SK-N-SH (cell line): Measurements from ENCODE around the gene TMEM87A. TPM values are rescaled to one million over a fixed set of nuclear protein-coding genes. Genes with fewer than 3 reads are reported as not detected.

Experiments used
- CTCF ChIA-PET: fragments of 300-600, 350-600 bp; formaldehyde crosslinking; extraction: SDS; loops from one replicate; lab custom pipeline; 2021; lab: Yijun Ruan, JAX
- POLR2A ChIA-PET: fragments of 350-600 bp; sonication (Branson Sonifier 250); formaldehyde crosslinking; extraction: SDS; loops from one replicate; lab custom pipeline; 2020; ENCODE audit warnings: antibody characterized with exemption, inconsistent platforms; lab: Yijun Ruan, JAX
- DNase-seq: peaks from one replicate; pipeline ENCODE4 v3.0.0; 2012
- H2AFZ ChIP-seq: fragments of 200-600 bp; sonication (generic); 2 replicates; pipeline ENCODE4 v1.8.1; 2016; ENCODE audit warnings: antibody characterized with exemption, mild to moderate bottlenecking, low read depth
- H3F3A ChIP-seq: fragments of 200-600 bp; sonication (generic); replicated peaks from 2 replicates; pipeline ENCODE3; 2016; ENCODE audit warnings: antibody characterized with exemption, mild to moderate bottlenecking; ENCODE audit not compliant: insufficient read depth
- H3K27ac ChIP-seq, 2 experiments: fragments of 200-500 bp in 1 of 2; fragments of 200-600 bp in 1 of 2; sonication (Bioruptor generic) in 1 of 2; sonication (generic), shearing (Covaris generic) in 1 of 2; 2 replicates each; pipeline versions ENCODE4 v1.5.1 to v1.6.1; 2014 to 2016; ENCODE audit warnings: low read depth in 2 of 2, inconsistent platforms in 1 of 2, low read length in 1 of 2, mild to moderate bottlenecking in 1 of 2, mixed read lengths in 1 of 2
- H3K27me3 ChIP-seq: fragments of 200-600 bp; sonication (generic), shearing (Covaris generic); 2 replicates; pipeline ENCODE4 v1.6.1; 2016; ENCODE audit warnings: mixed run types; ENCODE audit not compliant: insufficient read depth
- H3K36me3 ChIP-seq, 2 experiments: fragments of 200-500 bp in 1 of 2; fragments of 200-600 bp in 1 of 2; sonication (Bioruptor generic) in 1 of 2; sonication (generic) in 1 of 2; replicated peaks in 1 of 2; 2 replicates each; pipeline versions ENCODE3 to v1.5.1; 2014 to 2016; ENCODE audit warnings: low read length in 1 of 2, mild to moderate bottlenecking in 1 of 2; ENCODE audit not compliant: insufficient read depth in 2 of 2, control insufficient read depth in 1 of 2
- H3K4me1 ChIP-seq, 2 experiments: fragments of 200-500 bp in 1 of 2; fragments of 200-600 bp in 1 of 2; sonication (Bioruptor generic) in 1 of 2; sonication (generic), shearing (Covaris generic) in 1 of 2; 2 replicates each; pipeline versions ENCODE4 v1.5.1 to v1.6.1; 2014 to 2016; ENCODE audit warnings: low read depth in 1 of 2, low read length in 1 of 2, mixed run types in 1 of 2; ENCODE audit not compliant: insufficient read depth in 2 of 2, control insufficient read depth in 1 of 2
- H3K4me2 ChIP-seq: fragments of 200-600 bp; sonication (generic), shearing (Covaris generic); 2 replicates; pipeline ENCODE4 v1.6.1; 2017; ENCODE audit warnings: mixed run types
- H3K4me3 ChIP-seq, 2 experiments: fragments of 200-500 bp in 1 of 2; fragments of 200-600 bp in 1 of 2; sonication (Bioruptor generic) in 1 of 2; sonication (generic), shearing (Covaris generic) in 1 of 2; 2 replicates each; pipeline versions ENCODE4 v1.5.1 to v1.8.1; 2014 to 2016; ENCODE audit warnings: low read depth in 2 of 2, inconsistent platforms in 1 of 2, low read length in 1 of 2, mild to moderate bottlenecking in 1 of 2, mixed read lengths in 1 of 2, moderate library complexity in 1 of 2
- H3K79me2 ChIP-seq: fragments of 200-600 bp; sonication (generic); 2 replicates; pipeline ENCODE4 v1.8.1; 2017; ENCODE audit warnings: mild to moderate bottlenecking; ENCODE audit not compliant: insufficient read depth
- H3K9ac ChIP-seq: fragments of 200-600 bp; sonication (generic); 2 replicates; pipeline ENCODE4 v1.6.1; 2017; ENCODE audit warnings: mixed run types
- H3K9me2 ChIP-seq: fragments of 200-600 bp; sonication (generic); 2 replicates; pipeline ENCODE4 v1.6.1; 2017; ENCODE audit warnings: mixed run types
- H3K9me3 ChIP-seq: fragments of 200-600 bp; sonication (generic); 2 replicates; pipeline ENCODE4 v1.6.1; 2017; ENCODE audit warnings: mixed run types, mild to moderate bottlenecking, moderate library complexity
- H4K20me1 ChIP-seq: fragments of 200-600 bp; sonication (generic); 2 replicates; pipeline ENCODE4 v1.6.1; 2017; ENCODE audit warnings: mild to moderate bottlenecking, mixed run types; ENCODE audit not compliant: insufficient read depth
- CHD2 ChIP-seq: fragments of 150-350 bp; IDR thresholded peaks from 2 replicates; pipeline ENCODE4 v1.6.1; 2018; ENCODE audit warnings: low read length; ENCODE audit not compliant: partially characterized antibody
- ELF1 ChIP-seq: IDR thresholded peaks from 2 replicates; pipeline ENCODE4 v1.4.0; 2012
- FOSL2 ChIP-seq: IDR thresholded peaks from 2 replicates; pipeline ENCODE4 v1.4.0; 2012; ENCODE audit warnings: low read depth, mild to moderate bottlenecking, moderate library complexity, borderline replicate concordance
- FOXJ3 ChIP-seq: sonication (generic); formaldehyde crosslinking; IDR thresholded peaks from 2 replicates; pipeline ENCODE4 v1.5.1; 2020; ENCODE audit warnings: mild to moderate bottlenecking, missing genetic modification reagents
- FOXM1 ChIP-seq: IDR thresholded peaks from 2 replicates; pipeline ENCODE4 v1.4.0; 2012; ENCODE audit warnings: low read depth, mild to moderate bottlenecking
- GATA2 ChIP-seq: sonication (generic); formaldehyde crosslinking; IDR thresholded peaks from 2 replicates; pipeline ENCODE4 v1.5.0; 2020; ENCODE audit warnings: mild to moderate bottlenecking, missing genetic modification reagents
- JUND ChIP-seq: IDR thresholded peaks from 2 replicates; pipeline ENCODE4 v1.4.0; 2012
- NFIC ChIP-seq: IDR thresholded peaks from 2 replicates; pipeline ENCODE4 v1.4.0; 2012; ENCODE audit warnings: borderline replicate concordance
- POLR2AphosphoS5 ChIP-seq: IDR thresholded peaks from 2 replicates; pipeline ENCODE4 v1.6.1; 2012; ENCODE audit warnings: low read depth, low read length
- RCOR1 ChIP-seq: fragments of 150-350 bp; IDR thresholded peaks from 2 replicates; pipeline ENCODE4 v1.6.1; 2017; ENCODE audit warnings: antibody characterized with exemption, low read length
- RFX5 ChIP-seq: IDR thresholded peaks from 2 replicates; pipeline ENCODE4 v1.6.1; 2012; ENCODE audit warnings: mild to moderate bottlenecking, improper control_type of control experiment, low read length
- RXRA ChIP-seq: IDR thresholded peaks from 2 replicates; pipeline ENCODE4 v1.4.0; 2012; ENCODE audit warnings: low read depth, mild to moderate bottlenecking, borderline replicate concordance
- SIN3A ChIP-seq: IDR thresholded peaks from 2 replicates; pipeline ENCODE4 v1.6.1; 2012; ENCODE audit warnings: low read depth, mild to moderate bottlenecking, low read length, moderate library complexity, borderline replicate concordance
- SMC3 ChIP-seq: IDR thresholded peaks from 2 replicates; pipeline ENCODE4 v1.6.1; 2012; ENCODE audit warnings: low read depth, low read length, improper control_type of control experiment
- TAF1 ChIP-seq: IDR thresholded peaks from 2 replicates; pipeline ENCODE4 v1.6.1; 2012; ENCODE audit warnings: low read depth, mild to moderate bottlenecking, low read length, moderate library complexity, borderline replicate concordance
- TCF12 ChIP-seq: IDR thresholded peaks from 2 replicates; pipeline ENCODE4 v1.4.0; 2012
- TEAD4 ChIP-seq: IDR thresholded peaks from 2 replicates; pipeline ENCODE4 v1.4.0; 2012; ENCODE audit warnings: mild to moderate bottlenecking, borderline replicate concordance; ENCODE audit not compliant: insufficient read depth
- WGBS: methylation state at CpG from one replicate; pipeline ENCODE4 v1.1.6; 2017; ENCODE audit warnings: low lambda C conversion rate; 5-methylcytosine and 5-hydroxymethylcytosine counted together
- polyA plus RNA-seq, 3 experiments: library from polyadenylated mRNA; depleted of rRNA; stranded (reverse); fragments of >200 nt; gene quantifications; 2 replicates each; pipeline ENCODE4 v1.2.3, GENCODE V29; 2012
- TF ChIP-seq, protein P1 (sequence below): fragments of 150-350 bp; IDR thresholded peaks from 2 replicates; pipeline ENCODE4 v1.6.1; 2017; ENCODE audit warnings: antibody characterized with exemption, low read length, low read depth, borderline replicate concordance
- TF ChIP-seq, protein P2 (sequence below): IDR thresholded peaks from 2 replicates; pipeline ENCODE4 v1.6.1; 2012; ENCODE audit warnings: mild to moderate bottlenecking, low read depth, low read length, moderate library complexity
- TF ChIP-seq, protein P3 (sequence below): IDR thresholded peaks from 2 replicates; pipeline ENCODE4 v1.4.0; 2012; ENCODE audit warnings: low read depth
- TF ChIP-seq, protein P4 (sequence below): fragments of 200-600 bp; sonication (generic); IDR thresholded peaks from 2 replicates; pipeline ENCODE4 v1.6.1; 2017; ENCODE audit warnings: antibody characterized with exemption, mild to moderate bottlenecking, moderate library complexity
- TF ChIP-seq, protein P5 (sequence below): fragments of 150-350 bp; IDR thresholded peaks from 2 replicates; pipeline ENCODE4 v1.6.1; 2016; ENCODE audit warnings: mild to moderate bottlenecking, low read depth, low read length
- TF ChIP-seq, protein P6 (sequence below): IDR thresholded peaks from 2 replicates; pipeline ENCODE4; 2012

Gene TMEM87A
- polyA plus RNA-seq, 1 of the 3 experiments (the other 2 are of a cell fraction), result 20.8 TPM

DNA sequence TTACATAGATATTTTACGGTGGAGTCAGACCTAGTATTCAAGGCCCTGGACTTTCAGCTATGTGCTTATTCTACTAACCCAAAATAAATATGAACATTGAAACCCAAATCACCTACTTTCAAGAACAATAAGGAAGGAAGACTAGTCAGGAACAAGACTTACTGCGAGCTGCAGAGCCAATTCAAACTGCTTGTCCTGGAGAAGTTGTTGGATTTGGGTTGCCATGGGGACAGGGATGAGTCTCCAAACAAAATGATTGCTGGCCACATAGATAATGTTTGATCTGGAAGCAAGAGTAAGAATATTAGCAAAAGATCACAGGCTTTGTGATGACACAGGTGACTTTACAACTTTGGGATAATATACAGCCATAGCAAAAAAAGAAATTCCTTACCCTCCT, 95.2 kb downstream of the TMEM87A start (continued):
- TF ChIP-seq FOXM1 (no peak), FOSL2 (no peak), POLR2AphosphoS5 (no peak), ELF1 (no peak), TAF1 (no peak), NFIC (no peak)
- TF ChIP-seq, protein P1, sequence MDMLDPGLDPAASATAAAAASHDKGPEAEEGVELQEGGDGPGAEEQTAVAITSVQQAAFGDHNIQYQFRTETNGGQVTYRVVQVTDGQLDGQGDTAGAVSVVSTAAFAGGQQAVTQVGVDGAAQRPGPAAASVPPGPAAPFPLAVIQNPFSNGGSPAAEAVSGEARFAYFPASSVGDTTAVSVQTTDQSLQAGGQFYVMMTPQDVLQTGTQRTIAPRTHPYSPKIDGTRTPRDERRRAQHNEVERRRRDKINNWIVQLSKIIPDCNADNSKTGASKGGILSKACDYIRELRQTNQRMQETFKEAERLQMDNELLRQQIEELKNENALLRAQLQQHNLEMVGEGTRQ, result no peak
- TF ChIP-seq, protein P2, sequence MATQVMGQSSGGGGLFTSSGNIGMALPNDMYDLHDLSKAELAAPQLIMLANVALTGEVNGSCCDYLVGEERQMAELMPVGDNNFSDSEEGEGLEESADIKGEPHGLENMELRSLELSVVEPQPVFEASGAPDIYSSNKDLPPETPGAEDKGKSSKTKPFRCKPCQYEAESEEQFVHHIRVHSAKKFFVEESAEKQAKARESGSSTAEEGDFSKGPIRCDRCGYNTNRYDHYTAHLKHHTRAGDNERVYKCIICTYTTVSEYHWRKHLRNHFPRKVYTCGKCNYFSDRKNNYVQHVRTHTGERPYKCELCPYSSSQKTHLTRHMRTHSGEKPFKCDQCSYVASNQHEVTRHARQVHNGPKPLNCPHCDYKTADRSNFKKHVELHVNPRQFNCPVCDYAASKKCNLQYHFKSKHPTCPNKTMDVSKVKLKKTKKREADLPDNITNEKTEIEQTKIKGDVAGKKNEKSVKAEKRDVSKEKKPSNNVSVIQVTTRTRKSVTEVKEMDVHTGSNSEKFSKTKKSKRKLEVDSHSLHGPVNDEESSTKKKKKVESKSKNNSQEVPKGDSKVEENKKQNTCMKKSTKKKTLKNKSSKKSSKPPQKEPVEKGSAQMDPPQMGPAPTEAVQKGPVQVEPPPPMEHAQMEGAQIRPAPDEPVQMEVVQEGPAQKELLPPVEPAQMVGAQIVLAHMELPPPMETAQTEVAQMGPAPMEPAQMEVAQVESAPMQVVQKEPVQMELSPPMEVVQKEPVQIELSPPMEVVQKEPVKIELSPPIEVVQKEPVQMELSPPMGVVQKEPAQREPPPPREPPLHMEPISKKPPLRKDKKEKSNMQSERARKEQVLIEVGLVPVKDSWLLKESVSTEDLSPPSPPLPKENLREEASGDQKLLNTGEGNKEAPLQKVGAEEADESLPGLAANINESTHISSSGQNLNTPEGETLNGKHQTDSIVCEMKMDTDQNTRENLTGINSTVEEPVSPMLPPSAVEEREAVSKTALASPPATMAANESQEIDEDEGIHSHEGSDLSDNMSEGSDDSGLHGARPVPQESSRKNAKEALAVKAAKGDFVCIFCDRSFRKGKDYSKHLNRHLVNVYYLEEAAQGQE, result no peak

DNA sequence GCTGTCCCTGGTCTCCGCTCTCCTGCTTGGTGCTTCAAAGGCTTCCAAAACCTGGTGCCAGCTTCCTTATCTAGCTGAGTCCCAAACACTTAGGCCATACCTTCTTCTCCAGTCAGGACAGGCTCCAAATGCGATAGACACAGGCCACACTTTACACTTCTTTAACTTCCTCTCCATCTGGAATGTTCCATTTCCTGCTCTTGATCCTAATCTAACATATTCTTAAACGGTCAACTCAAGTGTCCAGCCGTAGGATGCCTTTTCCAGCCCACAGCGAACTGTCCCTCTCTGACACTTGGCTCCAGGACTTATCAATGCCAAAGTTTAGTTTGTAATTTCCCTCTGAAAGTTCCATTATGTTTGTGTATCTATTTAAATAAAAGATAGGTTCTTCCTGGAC, 97.6 kb downstream of the TMEM87A start:
- Histone ChIP-seq H3K36me3 (peaks cover 60 to 61% of the 10 kb centered on the region in 2 experiments), H3K4me2 (no peak overlapping the region), H3K9me3 (no peaks in the 10 kb centered on the region), H2AFZ (no peak overlapping the region), H3K27ac (no peak overlapping the region), H3K79me2 (no peaks in the 10 kb centered on the region), H3K9ac (no peak overlapping the region), H3K27me3 (no peaks in the 10 kb centered on the region), H3F3A (no peaks in the 10 kb centered on the region), H4K20me1 (no peaks in the 10 kb centered on the region), H3K9me2 (no peaks in the 10 kb centered on the region), H3K4me3 (no peak overlapping the region), H3K4me1 (no peaks in the 10 kb centered on the region)
- CTCF ChIA-PET, result no interaction called here
- WGBS, result 91% methylated on average over 5 of the region's 5 CpGs
- DNase-seq, result no peak
- POLR2A ChIA-PET, result no interaction called here
- no peak for TF ChIP-seq RFX5
- TF ChIP-seq, protein P3, sequence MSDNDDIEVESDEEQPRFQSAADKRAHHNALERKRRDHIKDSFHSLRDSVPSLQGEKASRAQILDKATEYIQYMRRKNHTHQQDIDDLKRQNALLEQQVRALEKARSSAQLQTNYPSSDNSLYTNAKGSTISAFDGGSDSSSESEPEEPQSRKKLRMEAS, result no peak
- TF ChIP-seq RXRA, result no peak
- TF ChIP-seq GATA2 (CRISPR knock-in tag), result no peak
- TF ChIP-seq, protein P4, sequence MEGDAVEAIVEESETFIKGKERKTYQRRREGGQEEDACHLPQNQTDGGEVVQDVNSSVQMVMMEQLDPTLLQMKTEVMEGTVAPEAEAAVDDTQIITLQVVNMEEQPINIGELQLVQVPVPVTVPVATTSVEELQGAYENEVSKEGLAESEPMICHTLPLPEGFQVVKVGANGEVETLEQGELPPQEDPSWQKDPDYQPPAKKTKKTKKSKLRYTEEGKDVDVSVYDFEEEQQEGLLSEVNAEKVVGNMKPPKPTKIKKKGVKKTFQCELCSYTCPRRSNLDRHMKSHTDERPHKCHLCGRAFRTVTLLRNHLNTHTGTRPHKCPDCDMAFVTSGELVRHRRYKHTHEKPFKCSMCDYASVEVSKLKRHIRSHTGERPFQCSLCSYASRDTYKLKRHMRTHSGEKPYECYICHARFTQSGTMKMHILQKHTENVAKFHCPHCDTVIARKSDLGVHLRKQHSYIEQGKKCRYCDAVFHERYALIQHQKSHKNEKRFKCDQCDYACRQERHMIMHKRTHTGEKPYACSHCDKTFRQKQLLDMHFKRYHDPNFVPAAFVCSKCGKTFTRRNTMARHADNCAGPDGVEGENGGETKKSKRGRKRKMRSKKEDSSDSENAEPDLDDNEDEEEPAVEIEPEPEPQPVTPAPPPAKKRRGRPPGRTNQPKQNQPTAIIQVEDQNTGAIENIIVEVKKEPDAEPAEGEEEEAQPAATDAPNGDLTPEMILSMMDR, result no peak
- TF ChIP-seq RCOR1, result no peak
- TF ChIP-seq, protein P5, sequence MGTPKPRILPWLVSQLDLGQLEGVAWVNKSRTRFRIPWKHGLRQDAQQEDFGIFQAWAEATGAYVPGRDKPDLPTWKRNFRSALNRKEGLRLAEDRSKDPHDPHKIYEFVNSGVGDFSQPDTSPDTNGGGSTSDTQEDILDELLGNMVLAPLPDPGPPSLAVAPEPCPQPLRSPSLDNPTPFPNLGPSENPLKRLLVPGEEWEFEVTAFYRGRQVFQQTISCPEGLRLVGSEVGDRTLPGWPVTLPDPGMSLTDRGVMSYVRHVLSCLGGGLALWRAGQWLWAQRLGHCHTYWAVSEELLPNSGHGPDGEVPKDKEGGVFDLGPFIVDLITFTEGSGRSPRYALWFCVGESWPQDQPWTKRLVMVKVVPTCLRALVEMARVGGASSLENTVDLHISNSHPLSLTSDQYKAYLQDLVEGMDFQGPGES, result no peak
- TF ChIP-seq SIN3A, result no peak
- TF ChIP-seq TCF12, result no peak
- no peak for TF ChIP-seq CHD2
- TF ChIP-seq JUND, result no peak
- no peak for TF ChIP-seq FOXJ3 (CRISPR knock-in tag)
- no peak for TF ChIP-seq FOSL2
- TF ChIP-seq TEAD4, result no peak
- TF ChIP-seq SMC3, result no peak
- TF ChIP-seq, protein P1, result no peak
- TF ChIP-seq, protein P6, sequence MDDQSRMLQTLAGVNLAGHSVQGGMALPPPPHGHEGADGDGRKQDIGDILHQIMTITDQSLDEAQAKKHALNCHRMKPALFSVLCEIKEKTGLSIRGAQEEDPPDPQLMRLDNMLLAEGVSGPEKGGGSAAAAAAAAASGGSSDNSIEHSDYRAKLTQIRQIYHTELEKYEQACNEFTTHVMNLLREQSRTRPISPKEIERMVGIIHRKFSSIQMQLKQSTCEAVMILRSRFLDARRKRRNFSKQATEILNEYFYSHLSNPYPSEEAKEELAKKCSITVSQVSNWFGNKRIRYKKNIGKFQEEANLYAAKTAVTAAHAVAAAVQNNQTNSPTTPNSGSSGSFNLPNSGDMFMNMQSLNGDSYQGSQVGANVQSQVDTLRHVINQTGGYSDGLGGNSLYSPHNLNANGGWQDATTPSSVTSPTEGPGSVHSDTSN, result no peak
